DOHH2 (cell line): Measurements from ENCODE around the gene SELENOH.

ENCODE experiments used
- H3F3A ChIP-seq: fragments of 200-600 bp; sonication (generic), shearing (Covaris generic); 2 replicates; pipeline ENCODE4 v1.6.0; 2016; ENCODE audit warnings: antibody characterized with exemption, mild to moderate bottlenecking; ENCODE audit not compliant: control insufficient read depth, insufficient read depth
- H3K27ac ChIP-seq: fragments of 200-600 bp; sonication (generic); 2 replicates; pipeline ENCODE4 v1.5.1; 2014; ENCODE audit warnings: low read depth, mild to moderate bottlenecking, low read length, moderate library complexity
- H3K27me3 ChIP-seq: fragments of 200-600 bp; sonication (generic); 2 replicates; pipeline ENCODE4 v1.6.1; 2014; ENCODE audit warnings: mild to moderate bottlenecking, low read length, mixed read lengths; ENCODE audit not compliant: control insufficient read depth
- H3K36me3 ChIP-seq: fragments of 200-600 bp; sonication (generic); 2 replicates; pipeline ENCODE4 v1.6.1; 2014; ENCODE audit warnings: mild to moderate bottlenecking, low read length, moderate library complexity, mixed read lengths; ENCODE audit not compliant: control insufficient read depth
- H3K4me1 ChIP-seq: fragments of 200-600 bp; sonication (generic); 2 replicates; pipeline ENCODE4 v1.6.1; 2014; ENCODE audit warnings: mild to moderate bottlenecking, low read length, mixed read lengths; ENCODE audit not compliant: control insufficient read depth
- H3K4me2 ChIP-seq: fragments of 200-600 bp; sonication (generic); 2 replicates; pipeline ENCODE4 v1.6.0; 2014; ENCODE audit warnings: mild to moderate bottlenecking, low read length, moderate library complexity
- H3K4me3 ChIP-seq: fragments of 200-600 bp; sonication (generic); 2 replicates; pipeline ENCODE4 v1.5.1; 2014; ENCODE audit warnings: mild to moderate bottlenecking, low read length, mixed read lengths
- H3K79me2 ChIP-seq: fragments of 200-600 bp; sonication (generic); 2 replicates; pipeline ENCODE4 v1.6.1; 2014; ENCODE audit warnings: mild to moderate bottlenecking, low read length, mixed read lengths; ENCODE audit not compliant: control insufficient read depth
- H3K9me2 ChIP-seq: fragments of 200-600 bp; sonication (generic); replicated peaks from 2 replicates; pipeline ENCODE4 v1.6.1; 2014; ENCODE audit warnings: mild to moderate bottlenecking, low read length, mixed read lengths; ENCODE audit not compliant: control insufficient read depth
- H3K9me3 ChIP-seq: fragments of 200-600 bp; sonication (generic); 2 replicates; pipeline ENCODE4 v1.6.1; 2014; ENCODE audit warnings: antibody characterized with exemption, low read length, mixed read lengths; ENCODE audit not compliant: control insufficient read depth, insufficient read depth
- H4K20me1 ChIP-seq: fragments of 200-600 bp; sonication (generic); 2 replicates; pipeline ENCODE4 v1.6.0; 2014; ENCODE audit warnings: low read depth, mild to moderate bottlenecking, antibody characterized with exemption, low read length, moderate library complexity; ENCODE audit not compliant: control insufficient read depth, insufficient read depth
- EZH2phosphoT487 ChIP-seq: fragments of 200-600 bp; sonication (generic); IDR thresholded peaks from 2 replicates; pipeline ENCODE4 v1.6.1; 2017; ENCODE audit warnings: borderline replicate concordance, mild to moderate bottlenecking, antibody characterized with exemption, low read length, moderate library complexity, mixed read lengths
- TF ChIP-seq, protein P1 (sequence below): fragments of 200-600 bp; sonication (generic); IDR thresholded peaks from one replicate; pipeline ENCODE4 v1.5.1; 2014; ENCODE audit warnings: antibody characterized with exemption, mild to moderate bottlenecking, low read depth, low read length; ENCODE audit not compliant: poor library complexity, severe bottlenecking

SELENOH gene

DNA sequence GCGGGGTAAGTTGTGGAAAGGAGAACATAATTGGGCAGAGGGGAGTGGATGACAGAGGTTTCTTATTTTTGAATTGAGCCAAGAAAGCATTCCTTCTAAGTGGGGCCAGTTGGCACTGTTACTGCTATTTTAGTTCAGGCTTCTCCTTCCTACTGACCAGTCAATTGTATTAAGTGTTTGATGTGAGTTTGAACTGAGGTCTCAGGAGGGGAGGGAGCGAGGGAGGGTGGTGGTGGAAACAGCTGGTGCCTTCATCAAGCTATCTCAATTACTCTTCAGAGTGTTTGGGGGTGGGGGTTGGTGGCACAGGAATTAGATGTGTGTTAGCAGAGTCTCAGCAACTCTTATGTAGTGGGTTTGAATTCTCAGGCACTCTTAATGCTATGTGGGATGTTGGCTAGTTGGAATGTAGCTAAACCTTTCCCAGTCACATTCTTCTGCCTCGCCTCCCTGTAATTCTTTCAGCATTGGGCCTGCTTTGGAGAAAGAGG, 34.8 kb downstream of the SELENOH start:
- peaks cover 8% of the 10 kb centered on the region for H3K4me1 ChIP-seq

DNA sequence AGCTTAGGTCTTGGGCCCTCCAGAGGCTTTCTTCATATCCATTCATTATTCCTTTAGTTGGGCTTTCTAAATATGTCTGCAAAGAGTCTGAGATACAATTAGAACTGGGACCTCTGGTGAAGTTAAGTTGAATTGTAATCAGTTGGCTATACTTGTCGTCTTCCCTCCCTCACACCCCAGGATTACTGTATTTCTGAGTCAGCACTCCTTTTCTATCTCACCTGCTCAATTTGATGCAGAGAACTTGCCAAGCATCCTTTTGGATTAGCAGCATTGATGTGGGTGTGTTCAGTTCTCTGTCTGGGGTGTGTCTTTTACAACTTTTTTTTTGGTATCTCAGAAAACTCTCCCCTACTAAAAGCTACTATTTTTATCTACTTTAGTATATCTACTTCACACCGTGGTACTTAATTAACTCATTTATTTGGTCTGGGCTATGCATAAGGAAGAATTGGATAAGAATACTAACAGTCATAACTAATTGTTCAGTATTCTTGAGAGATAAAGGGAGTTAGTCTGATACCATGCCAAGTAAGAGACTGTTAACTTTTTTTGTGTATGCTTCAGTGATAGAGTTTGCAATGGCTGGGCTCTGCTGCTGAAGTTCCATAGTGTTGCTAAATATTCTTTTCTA, 35.4 kb downstream of the SELENOH start:
- Histone ChIP-seq H3K79me2 (peaks cover 61% of the 10 kb centered on the region), H3K27me3 (no peaks in the 10 kb centered on the region), H3K4me2 (no peak overlapping the region), H3F3A (no peaks in the 10 kb centered on the region), H3K4me1 (peaks cover 8% of the 10 kb centered on the region), H3K9me3 (no peaks in the 10 kb centered on the region), H3K27ac (no peak overlapping the region), H3K9me2 (no peaks in the 10 kb centered on the region), H3K36me3 (no peaks in the 10 kb centered on the region), H4K20me1 (no peaks in the 10 kb centered on the region), H3K4me3 (no peak overlapping the region)
- no peak for TF ChIP-seq EZH2phosphoT487
- TF ChIP-seq, protein P1, sequence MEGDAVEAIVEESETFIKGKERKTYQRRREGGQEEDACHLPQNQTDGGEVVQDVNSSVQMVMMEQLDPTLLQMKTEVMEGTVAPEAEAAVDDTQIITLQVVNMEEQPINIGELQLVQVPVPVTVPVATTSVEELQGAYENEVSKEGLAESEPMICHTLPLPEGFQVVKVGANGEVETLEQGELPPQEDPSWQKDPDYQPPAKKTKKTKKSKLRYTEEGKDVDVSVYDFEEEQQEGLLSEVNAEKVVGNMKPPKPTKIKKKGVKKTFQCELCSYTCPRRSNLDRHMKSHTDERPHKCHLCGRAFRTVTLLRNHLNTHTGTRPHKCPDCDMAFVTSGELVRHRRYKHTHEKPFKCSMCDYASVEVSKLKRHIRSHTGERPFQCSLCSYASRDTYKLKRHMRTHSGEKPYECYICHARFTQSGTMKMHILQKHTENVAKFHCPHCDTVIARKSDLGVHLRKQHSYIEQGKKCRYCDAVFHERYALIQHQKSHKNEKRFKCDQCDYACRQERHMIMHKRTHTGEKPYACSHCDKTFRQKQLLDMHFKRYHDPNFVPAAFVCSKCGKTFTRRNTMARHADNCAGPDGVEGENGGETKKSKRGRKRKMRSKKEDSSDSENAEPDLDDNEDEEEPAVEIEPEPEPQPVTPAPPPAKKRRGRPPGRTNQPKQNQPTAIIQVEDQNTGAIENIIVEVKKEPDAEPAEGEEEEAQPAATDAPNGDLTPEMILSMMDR: no peak

More for the DNA sequence above, 34.8 kb downstream of the SELENOH start:
- H3K4me3 ChIP-seq: no peak overlapping the region
- no peaks in the 10 kb centered on the region for H3K9me2 ChIP-seq
- H3F3A ChIP-seq: no peaks in the 10 kb centered on the region
- H3K4me2 ChIP-seq: no peak overlapping the region
- peaks cover 64% of the 10 kb centered on the region for H3K79me2 ChIP-seq
- no peak overlapping the region for H3K27ac ChIP-seq
- no peaks in the 10 kb centered on the region for H3K36me3 ChIP-seq
- TF ChIP-seq, protein P1: no peak
- TF ChIP-seq EZH2phosphoT487: no peak
- no peaks in the 10 kb centered on the region for H3K9me3 ChIP-seq
- no peaks in the 10 kb centered on the region for H4K20me1 ChIP-seq
- no peaks in the 10 kb centered on the region for H3K27me3 ChIP-seq

DNA sequence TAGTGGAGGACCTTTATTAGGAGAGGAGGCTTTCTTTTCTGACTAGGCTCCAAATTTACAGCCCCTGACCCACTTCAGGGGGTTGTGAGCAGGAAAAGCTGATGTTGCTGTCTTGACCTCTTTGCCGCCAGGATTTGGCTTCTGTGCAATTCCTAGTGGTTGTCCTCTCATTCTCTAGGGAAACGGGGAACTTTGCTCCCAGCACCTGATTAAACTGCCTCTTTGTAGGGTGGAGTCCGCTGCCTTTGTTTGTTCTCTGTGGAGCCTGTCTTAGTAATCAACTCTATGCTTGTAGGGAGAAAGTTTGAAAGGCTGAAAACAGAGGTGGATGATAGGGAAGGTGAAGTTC, 36.7 kb downstream of the SELENOH start:
- H3K4me2 ChIP-seq: no peak overlapping the region
- TF ChIP-seq, protein P1: no peak
- TF ChIP-seq EZH2phosphoT487: no peak
- no peaks in the 10 kb centered on the region for H3F3A ChIP-seq
- no peak overlapping the region for H3K4me3 ChIP-seq
- no peaks in the 10 kb centered on the region for H3K9me2 ChIP-seq
- no peaks in the 10 kb centered on the region for H3K9me3 ChIP-seq
- H3K27me3 ChIP-seq: no peaks in the 10 kb centered on the region
- H3K27ac ChIP-seq: no peak overlapping the region
- H4K20me1 ChIP-seq: no peaks in the 10 kb centered on the region
- peaks cover 8% of the 10 kb centered on the region for H3K4me1 ChIP-seq
- peaks cover 56% of the 10 kb centered on the region for H3K79me2 ChIP-seq
- H3K36me3 ChIP-seq: no peaks in the 10 kb centered on the region
